WTC11 (cell line): Measurements from ENCODE around the gene CPT1C.

ENCODE experiments used
- CREB1 ChIP-seq: sonication (generic); formaldehyde crosslinking; IDR thresholded peaks from 2 replicates; pipeline ENCODE4 v1.8.0; 2023; ENCODE audit warnings: mild to moderate bottlenecking, missing genetic modification reagents
- CTCF ChIP-seq: fragments of 200-600 bp; IDR thresholded peaks from 2 replicates; pipeline ENCODE4 v1.8.0; 2022; ENCODE audit warnings: antibody characterized with exemption
- FOXK1 ChIP-seq: sonication (generic); formaldehyde crosslinking; IDR thresholded peaks from 2 replicates; pipeline ENCODE4 v1.8.0; 2022; ENCODE audit warnings: mild to moderate bottlenecking, moderate library complexity, missing genetic modification reagents
- FOXP1 ChIP-seq: sonication (generic); formaldehyde crosslinking; IDR thresholded peaks from 2 replicates; pipeline ENCODE4 v1.8.0; 2022; ENCODE audit warnings: missing genetic modification reagents, mild to moderate bottlenecking, moderate library complexity, borderline replicate concordance
- JUN ChIP-seq: sonication (generic); formaldehyde crosslinking; IDR thresholded peaks from 2 replicates; pipeline ENCODE4 v1.8.0; 2023; ENCODE audit warnings: mild to moderate bottlenecking, missing genetic modification reagents
- MXD4 ChIP-seq: fragments of 250-450 bp; sonication (Bioruptor Pico); IDR thresholded peaks from 2 replicates; pipeline ENCODE4 v1.8.0; 2021; ENCODE audit warnings: mild to moderate bottlenecking, moderate library complexity, borderline replicate concordance
- NR3C1 ChIP-seq: sonication (generic); formaldehyde crosslinking; conservative IDR thresholded peaks from 2 replicates; pipeline ENCODE4 v1.8.1; 2023; ENCODE audit warnings: low read depth, mild to moderate bottlenecking, missing genetic modification reagents
- RELA ChIP-seq: sonication (generic); formaldehyde crosslinking; IDR thresholded peaks from 2 replicates; pipeline ENCODE4 v1.8.1; 2022; ENCODE audit warnings: missing genetic modification reagents, mild to moderate bottlenecking, borderline replicate concordance
- SP1 ChIP-seq: sonication (generic); formaldehyde crosslinking; conservative IDR thresholded peaks from 2 replicates; pipeline ENCODE4 v1.8.1; 2022; ENCODE audit warnings: missing genetic modification reagents
- TP53 ChIP-seq: sonication (generic); formaldehyde crosslinking; IDR thresholded peaks from 2 replicates; pipeline ENCODE4 v1.8.1; 2023; ENCODE audit warnings: mild to moderate bottlenecking, missing genetic modification reagents
- ZBTB21 ChIP-seq: sonication (generic); formaldehyde crosslinking; IDR thresholded peaks from 2 replicates; pipeline ENCODE4 v1.8.1; 2023; ENCODE audit warnings: mild to moderate bottlenecking, missing genetic modification reagents, borderline replicate concordance
- TF ChIP-seq, protein P1 (sequence below): sonication (generic); formaldehyde crosslinking; IDR thresholded peaks from 2 replicates; pipeline ENCODE4 v1.8.0; 2022; ENCODE audit warnings: mild to moderate bottlenecking, missing genetic modification reagents
- TF ChIP-seq, protein P2 (sequence below): sonication (generic); formaldehyde crosslinking; conservative IDR thresholded peaks from 2 replicates; pipeline ENCODE4 v1.8.1; 2022; ENCODE audit warnings: mild to moderate bottlenecking, missing genetic modification reagents

GRCh38 chr19:49642492-49643035, 48.4 kb upstream of the CPT1C start:
- TF ChIP-seq CTCF: no peak
- TF ChIP-seq, protein P1, sequence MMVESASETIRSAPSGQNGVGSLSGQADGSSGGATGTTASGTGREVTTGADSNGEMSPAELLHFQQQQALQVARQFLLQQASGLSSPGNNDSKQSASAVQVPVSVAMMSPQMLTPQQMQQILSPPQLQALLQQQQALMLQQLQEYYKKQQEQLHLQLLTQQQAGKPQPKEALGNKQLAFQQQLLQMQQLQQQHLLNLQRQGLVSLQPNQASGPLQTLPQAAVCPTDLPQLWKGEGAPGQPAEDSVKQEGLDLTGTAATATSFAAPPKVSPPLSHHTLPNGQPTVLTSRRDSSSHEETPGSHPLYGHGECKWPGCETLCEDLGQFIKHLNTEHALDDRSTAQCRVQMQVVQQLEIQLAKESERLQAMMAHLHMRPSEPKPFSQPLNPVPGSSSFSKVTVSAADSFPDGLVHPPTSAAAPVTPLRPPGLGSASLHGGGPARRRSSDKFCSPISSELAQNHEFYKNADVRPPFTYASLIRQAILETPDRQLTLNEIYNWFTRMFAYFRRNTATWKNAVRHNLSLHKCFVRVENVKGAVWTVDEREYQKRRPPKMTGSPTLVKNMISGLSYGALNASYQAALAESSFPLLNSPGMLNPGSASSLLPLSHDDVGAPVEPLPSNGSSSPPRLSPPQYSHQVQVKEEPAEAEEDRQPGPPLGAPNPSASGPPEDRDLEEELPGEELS: no peak
- no peak for TF ChIP-seq ZBTB21
- TF ChIP-seq MXD4 (CRISPR knock-in tag): no peak
- TF ChIP-seq SP1: no peak
- TF ChIP-seq, protein P2, sequence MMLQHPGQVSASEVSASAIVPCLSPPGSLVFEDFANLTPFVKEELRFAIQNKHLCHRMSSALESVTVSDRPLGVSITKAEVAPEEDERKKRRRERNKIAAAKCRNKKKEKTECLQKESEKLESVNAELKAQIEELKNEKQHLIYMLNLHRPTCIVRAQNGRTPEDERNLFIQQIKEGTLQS (CRISPR knock-in tag): no peak
- no peak for TF ChIP-seq FOXK1 (CRISPR knock-in tag)
- no peak for TF ChIP-seq CREB1 (CRISPR knock-in tag)
- TF ChIP-seq NR3C1 (CRISPR knock-in tag): no peak
- TF ChIP-seq JUN (CRISPR knock-in tag): no peak
- TF ChIP-seq TP53 (CRISPR knock-in tag): no peak
- no peak for TF ChIP-seq FOXP1 (CRISPR knock-in tag)
- TF ChIP-seq RELA (CRISPR knock-in tag): no peak
